Activated T-cell treated with anti-CD3 and anti-CD28 coated beads, Interleukin-2, amount 50 U/mL, for 24 hours (primary cell): ENCODE measurements around the gene UBAP1L.
"Not testable (repeated sequence)": the region's sequence is repeated elsewhere in the genome, so short reads cannot be mapped to it uniquely, and the experiment has no call there.

Source experiments
- DNase-seq: peaks from one replicate; pipeline ENCODE4 v3.0.0-alpha.2; 2020
- H3K27ac Mint-ChIP-seq: 2 replicates; pipeline ENCODE4 v1.8.0; 2020; ENCODE audit warnings: mild to moderate bottlenecking, mixed read lengths
- H3K27me3 Mint-ChIP-seq: 2 replicates; pipeline ENCODE4 v1.8.0; 2020; ENCODE audit warnings: mixed read lengths
- H3K36me3 Mint-ChIP-seq: 2 replicates; pipeline ENCODE4 v1.8.0; 2020; ENCODE audit warnings: low read depth, mixed read lengths
- H3K4me1 Mint-ChIP-seq: 2 replicates; pipeline ENCODE4 v1.8.0; 2020; ENCODE audit warnings: low read depth, mixed read lengths
- H3K4me3 Mint-ChIP-seq: 2 replicates; pipeline ENCODE4 v1.8.0; 2020; ENCODE audit warnings: mild to moderate bottlenecking, moderate library complexity, mixed read lengths
- H3K9me3 Mint-ChIP-seq: 2 replicates; pipeline ENCODE4 v1.8.0; 2020; ENCODE audit warnings: mixed read lengths

Gene UBAP1L

GRCh38 chr15:65094294-65094995 is 20.6 kb downstream of the UBAP1L start:
- no peak for DNase-seq
- H3K9me3 Mint-ChIP-seq: no peaks in the 10 kb centered on the region
- no peak overlapping the region for H3K4me3 Mint-ChIP-seq
- no peaks in the 10 kb centered on the region for H3K27me3 Mint-ChIP-seq
- no peaks in the 10 kb centered on the region for H3K4me1 Mint-ChIP-seq
- peaks cover 40% of the 10 kb centered on the region for H3K36me3 Mint-ChIP-seq
- H3K27ac Mint-ChIP-seq: no peak overlapping the region

GRCh38 chr15:65093793-65094170 is 21.2 kb downstream of the UBAP1L start:
- not testable (repeated sequence) for H3K27ac Mint-ChIP-seq

GRCh38 chr15:65092911-65093792 is 21.8 kb downstream of the UBAP1L start:
- H3K36me3 Mint-ChIP-seq: peaks cover 27% of the 10 kb centered on the region
- no peak for DNase-seq
- H3K4me3 Mint-ChIP-seq: no peak overlapping the region
- H3K27me3 Mint-ChIP-seq: no peaks in the 10 kb centered on the region
- no peaks in the 10 kb centered on the region for H3K4me1 Mint-ChIP-seq
- H3K9me3 Mint-ChIP-seq: no peaks in the 10 kb centered on the region
- no peak overlapping the region for H3K27ac Mint-ChIP-seq

More at GRCh38 chr15:65093793-65094170, 21.2 kb downstream of the UBAP1L start:
- not testable (repeated sequence) for H3K4me1 Mint-ChIP-seq, DNase-seq, H3K9me3 Mint-ChIP-seq, H3K27me3 Mint-ChIP-seq, H3K4me3 Mint-ChIP-seq
- H3K36me3 Mint-ChIP-seq: peaks cover 33% of the 10 kb centered on the region

GRCh38 chr15:65091946-65092770 is 22.8 kb downstream of the UBAP1L start:
- no peak overlapping the region for H3K27ac Mint-ChIP-seq

GRCh38 chr15:65089206-65089824 is 25.7 kb downstream of the UBAP1L start:
- no peaks in the 10 kb centered on the region for H3K9me3 Mint-ChIP-seq
- no peak overlapping the region for H3K4me3 Mint-ChIP-seq
- no peaks in the 10 kb centered on the region for H3K4me1 Mint-ChIP-seq
- H3K36me3 Mint-ChIP-seq: peaks cover 9% of the 10 kb centered on the region
- H3K27me3 Mint-ChIP-seq: peaks cover 4% of the 10 kb centered on the region
- no peak overlapping the region for H3K27ac Mint-ChIP-seq
- no peak for DNase-seq

More at GRCh38 chr15:65091946-65092770, 22.8 kb downstream of the UBAP1L start:
- Mint-ChIP-seq H3K4me3 (no peak overlapping the region), H3K4me1 (no peaks in the 10 kb centered on the region), H3K36me3 (peaks cover 17% of the 10 kb centered on the region), H3K27me3 (no peaks in the 10 kb centered on the region), H3K9me3 (no peaks in the 10 kb centered on the region)
- DNase-seq: no peak

GRCh38 chr15:65088643-65089021 is 26.4 kb downstream of the UBAP1L start:
- peaks cover 5% of the 10 kb centered on the region for H3K36me3 Mint-ChIP-seq
- no peak overlapping the region for H3K27ac Mint-ChIP-seq
- peaks cover 8% of the 10 kb centered on the region for H3K27me3 Mint-ChIP-seq

GRCh38 chr15:65087873-65088642 is 26.9 kb downstream of the UBAP1L start:
- DNase-seq: no peak
- Mint-ChIP-seq H3K9me3 (no peaks in the 10 kb centered on the region), H3K36me3 (peaks cover 2% of the 10 kb centered on the region), H3K4me3 (no peak overlapping the region), H3K27ac (no peak overlapping the region), H3K4me1 (no peaks in the 10 kb centered on the region), H3K27me3 (peaks cover 8% of the 10 kb centered on the region)

More at GRCh38 chr15:65088643-65089021, 26.4 kb downstream of the UBAP1L start:
- DNase-seq: no peak
- Mint-ChIP-seq H3K9me3 (no peaks in the 10 kb centered on the region), H3K4me1 (no peaks in the 10 kb centered on the region), H3K4me3 (no peak overlapping the region)

GRCh38 chr15:65087411-65087810 is 27.6 kb downstream of the UBAP1L start:
- Mint-ChIP-seq H3K27me3 (peaks cover 15% of the 10 kb centered on the region), H3K36me3 (peaks cover 2% of the 10 kb centered on the region), H3K27ac (no peak overlapping the region), H3K4me3 (no peak overlapping the region), H3K4me1 (peaks cover 6% of the 10 kb centered on the region), H3K9me3 (no peaks in the 10 kb centered on the region)
- no peak for DNase-seq

GRCh38 chr15:65086680-65087111 is 28.3 kb downstream of the UBAP1L start:
- Mint-ChIP-seq H3K36me3 (peaks cover 2% of the 10 kb centered on the region), H3K4me1 (peaks cover 13% of the 10 kb centered on the region), H3K27me3 (peaks cover 19% of the 10 kb centered on the region), H3K4me3 (no peak overlapping the region), H3K27ac (no peak overlapping the region), H3K9me3 (no peaks in the 10 kb centered on the region)
- no peak for DNase-seq

GRCh38 chr15:65085990-65086679 is 28.9 kb downstream of the UBAP1L start:
- H3K27ac Mint-ChIP-seq: peak overlapping the region; percentile 22
- H3K27me3 Mint-ChIP-seq: peaks cover 19% of the 10 kb centered on the region
- H3K4me1 Mint-ChIP-seq: peaks cover 16% of the 10 kb centered on the region
- no peaks in the 10 kb centered on the region for H3K36me3 Mint-ChIP-seq
- no peak for DNase-seq
- H3K9me3 Mint-ChIP-seq: no peaks in the 10 kb centered on the region
- H3K4me3 Mint-ChIP-seq: no peak overlapping the region

GRCh38 chr15:65085207-65085753 is 29.7 kb downstream of the UBAP1L start:
- H3K9me3 Mint-ChIP-seq: no peaks in the 10 kb centered on the region
- H3K36me3 Mint-ChIP-seq: no peaks in the 10 kb centered on the region
- H3K27ac Mint-ChIP-seq: no peak overlapping the region
- DNase-seq: no peak
- no peak overlapping the region for H3K4me3 Mint-ChIP-seq
- peaks cover 21% of the 10 kb centered on the region for H3K27me3 Mint-ChIP-seq
- H3K4me1 Mint-ChIP-seq: peaks cover 16% of the 10 kb centered on the region

- Mint-ChIP-seq H3K9me3 (no peaks in the 10 kb centered on the region), H3K27ac (no peak overlapping the region), H3K4me3 (no peak overlapping the region), H3K36me3 (no peaks in the 10 kb centered on the region), H3K4me1 (peaks cover 16% of the 10 kb centered on the region), H3K27me3 (peaks cover 24% of the 10 kb centered on the region)
- DNase-seq: no peak
These were observed 30.3 kb downstream of the UBAP1L start for GRCh38 chr15:65084500-65085206.
